H1 (cell line): ENCODE results near the gene PDHB. TPM values are rescaled to one million over a fixed set of nuclear protein-coding genes. Genes with fewer than 3 reads are reported as not detected.

Experiments
- HDAC2 ChIP-seq, 2 experiments: fragments of 300-600 bp in 1 of 2; sonication (generic) in 1 of 2; IDR thresholded peaks; 2 replicates each; pipeline ENCODE4 v1.6.1; 2011 to 2012; ENCODE audit warnings: low read depth in 2 of 2, low read length in 2 of 2, mild to moderate bottlenecking in 2 of 2, moderate library complexity in 2 of 2, borderline replicate concordance in 1 of 2, inconsistent platforms in 1 of 2
- JUN ChIP-seq: IDR thresholded peaks from 2 replicates; pipeline ENCODE4 v1.6.1; 2011; ENCODE audit warnings: low read depth, mild to moderate bottlenecking, improper control_type of control experiment, low read length
- NRF1 ChIP-seq: IDR thresholded peaks from 2 replicates; pipeline ENCODE4 v1.6.1; 2011; ENCODE audit warnings: mild to moderate bottlenecking, low read depth, low read length, improper control_type of control experiment
- SRF ChIP-seq: IDR thresholded peaks from 2 replicates; pipeline ENCODE4 v1.6.1; 2011; ENCODE audit warnings: mild to moderate bottlenecking, low read depth, low read length, moderate library complexity
- polyA plus RNA-seq, 7 experiments: library from polyadenylated mRNA; depleted of rRNA in 3 of 7; stranded (reverse) in 5 of 7; unstranded in 2 of 7; fragments of >200 nt in 5 of 7; fragments of 200-250 nt in 2 of 7; gene quantifications; 1 replicate in 5 of 7; 2 replicates in 1 of 7; 4 replicates in 1 of 7; pipeline versions ENCODE4 v1.2.1 to v1.2.3, GENCODE V29; 2011 to 2013; ENCODE audit warnings: missing spikeins in 2 of 7, mixed read lengths in 2 of 7
- total RNA-seq: library from RNA; stranded (reverse); fragmentation: NEBNext Ultra II Directional; extraction: Animal tissue kit (Norgen Biotek cat#: 25700); gene quantifications from 2 replicates; pipeline ENCODE4 v1.2.1, GENCODE V29; 2021
- TF ChIP-seq, protein P1 (sequence below), 3 experiments: IDR thresholded peaks; 1 replicate in 2 of 3; 2 replicates in 1 of 3; pipeline versions ENCODE4 v1.5.1 to v1.6.1; 2011; ENCODE audit warnings: low read length in 3 of 3, mild to moderate bottlenecking in 3 of 3, inconsistent platforms in 2 of 3, low read depth in 1 of 3, moderate library complexity in 1 of 3; ENCODE audit not compliant: insufficient read depth in 1 of 3; ENCODE audit errors: control extremely low read depth in 1 of 3
- TF ChIP-seq, protein P2 (sequence below): fragments of 300-600 bp; sonication (generic); IDR thresholded peaks from 2 replicates; pipeline ENCODE4 v1.7.1; 2012; ENCODE audit warnings: low read length, moderate library complexity, mild to moderate bottlenecking, inconsistent platforms; ENCODE audit not compliant: insufficient replicate concordance

Gene PDHB
- total and polyA plus RNA-seq, 2 of the 8 experiments (the other 6 are each of a cell fraction or from before 2014, with no cell fraction given) = 90.4 to 140 TPM

DNA sequence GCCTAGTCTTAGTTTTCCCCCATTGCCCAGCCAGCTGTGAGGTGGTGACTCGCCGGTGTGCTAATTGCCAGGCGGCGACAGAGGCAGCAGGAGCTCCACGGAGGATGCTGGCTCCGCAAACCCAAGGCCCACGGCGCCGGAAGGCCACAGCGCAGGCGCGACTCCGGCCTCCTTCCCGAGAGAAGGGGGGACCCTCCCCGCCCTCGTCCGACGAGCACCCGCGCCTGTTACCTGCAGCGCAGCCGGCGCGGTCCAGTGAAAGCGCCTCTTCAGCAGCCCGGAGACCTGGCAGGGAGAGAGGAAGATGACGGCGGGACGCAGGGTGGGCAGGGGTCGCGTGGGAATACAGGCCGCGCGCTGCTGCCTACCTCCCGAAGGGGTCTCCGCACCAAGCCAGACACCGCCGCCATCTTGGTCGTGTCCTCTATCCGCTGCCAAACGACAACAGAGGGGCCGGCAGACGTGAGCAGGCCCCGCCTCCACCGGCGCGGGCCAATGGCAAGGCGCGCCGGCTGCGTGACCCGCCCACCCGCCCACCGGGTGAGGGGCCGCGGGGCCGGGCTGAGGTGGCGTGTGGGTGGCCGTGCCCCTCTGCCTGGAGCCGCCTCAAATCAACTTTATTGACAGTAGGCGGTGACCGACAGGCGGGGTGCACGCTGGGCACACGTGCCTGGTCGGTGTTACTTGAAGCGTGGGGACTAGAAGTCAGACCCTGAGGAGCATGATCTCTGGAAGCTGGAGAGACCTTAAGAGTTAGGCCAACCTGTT, at the start of gene PDHB (continued):
- TF ChIP-seq HDAC2 (IDR thresholded peaks at IDR 0.05; ENCODE audit: borderline replicate concordance in 1 of 2, low read depth in 2 of 2, low read length in 2 of 2) (0 out of 4 replicates have a peak, but pooled peaks of 1 of the 2 experiments have one; percentile 24), SRF (no peak), JUN (no peak), NRF1 (peak; percentile 47)
- TF ChIP-seq, protein P1, sequence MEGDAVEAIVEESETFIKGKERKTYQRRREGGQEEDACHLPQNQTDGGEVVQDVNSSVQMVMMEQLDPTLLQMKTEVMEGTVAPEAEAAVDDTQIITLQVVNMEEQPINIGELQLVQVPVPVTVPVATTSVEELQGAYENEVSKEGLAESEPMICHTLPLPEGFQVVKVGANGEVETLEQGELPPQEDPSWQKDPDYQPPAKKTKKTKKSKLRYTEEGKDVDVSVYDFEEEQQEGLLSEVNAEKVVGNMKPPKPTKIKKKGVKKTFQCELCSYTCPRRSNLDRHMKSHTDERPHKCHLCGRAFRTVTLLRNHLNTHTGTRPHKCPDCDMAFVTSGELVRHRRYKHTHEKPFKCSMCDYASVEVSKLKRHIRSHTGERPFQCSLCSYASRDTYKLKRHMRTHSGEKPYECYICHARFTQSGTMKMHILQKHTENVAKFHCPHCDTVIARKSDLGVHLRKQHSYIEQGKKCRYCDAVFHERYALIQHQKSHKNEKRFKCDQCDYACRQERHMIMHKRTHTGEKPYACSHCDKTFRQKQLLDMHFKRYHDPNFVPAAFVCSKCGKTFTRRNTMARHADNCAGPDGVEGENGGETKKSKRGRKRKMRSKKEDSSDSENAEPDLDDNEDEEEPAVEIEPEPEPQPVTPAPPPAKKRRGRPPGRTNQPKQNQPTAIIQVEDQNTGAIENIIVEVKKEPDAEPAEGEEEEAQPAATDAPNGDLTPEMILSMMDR (IDR thresholded peaks at IDR 0.05; ENCODE audit: control extremely low read depth in 1 of 3, insufficient read depth in 1 of 3, low read depth in 1 of 3, low read length in 3 of 3) = no peak
- TF ChIP-seq, protein P2, sequence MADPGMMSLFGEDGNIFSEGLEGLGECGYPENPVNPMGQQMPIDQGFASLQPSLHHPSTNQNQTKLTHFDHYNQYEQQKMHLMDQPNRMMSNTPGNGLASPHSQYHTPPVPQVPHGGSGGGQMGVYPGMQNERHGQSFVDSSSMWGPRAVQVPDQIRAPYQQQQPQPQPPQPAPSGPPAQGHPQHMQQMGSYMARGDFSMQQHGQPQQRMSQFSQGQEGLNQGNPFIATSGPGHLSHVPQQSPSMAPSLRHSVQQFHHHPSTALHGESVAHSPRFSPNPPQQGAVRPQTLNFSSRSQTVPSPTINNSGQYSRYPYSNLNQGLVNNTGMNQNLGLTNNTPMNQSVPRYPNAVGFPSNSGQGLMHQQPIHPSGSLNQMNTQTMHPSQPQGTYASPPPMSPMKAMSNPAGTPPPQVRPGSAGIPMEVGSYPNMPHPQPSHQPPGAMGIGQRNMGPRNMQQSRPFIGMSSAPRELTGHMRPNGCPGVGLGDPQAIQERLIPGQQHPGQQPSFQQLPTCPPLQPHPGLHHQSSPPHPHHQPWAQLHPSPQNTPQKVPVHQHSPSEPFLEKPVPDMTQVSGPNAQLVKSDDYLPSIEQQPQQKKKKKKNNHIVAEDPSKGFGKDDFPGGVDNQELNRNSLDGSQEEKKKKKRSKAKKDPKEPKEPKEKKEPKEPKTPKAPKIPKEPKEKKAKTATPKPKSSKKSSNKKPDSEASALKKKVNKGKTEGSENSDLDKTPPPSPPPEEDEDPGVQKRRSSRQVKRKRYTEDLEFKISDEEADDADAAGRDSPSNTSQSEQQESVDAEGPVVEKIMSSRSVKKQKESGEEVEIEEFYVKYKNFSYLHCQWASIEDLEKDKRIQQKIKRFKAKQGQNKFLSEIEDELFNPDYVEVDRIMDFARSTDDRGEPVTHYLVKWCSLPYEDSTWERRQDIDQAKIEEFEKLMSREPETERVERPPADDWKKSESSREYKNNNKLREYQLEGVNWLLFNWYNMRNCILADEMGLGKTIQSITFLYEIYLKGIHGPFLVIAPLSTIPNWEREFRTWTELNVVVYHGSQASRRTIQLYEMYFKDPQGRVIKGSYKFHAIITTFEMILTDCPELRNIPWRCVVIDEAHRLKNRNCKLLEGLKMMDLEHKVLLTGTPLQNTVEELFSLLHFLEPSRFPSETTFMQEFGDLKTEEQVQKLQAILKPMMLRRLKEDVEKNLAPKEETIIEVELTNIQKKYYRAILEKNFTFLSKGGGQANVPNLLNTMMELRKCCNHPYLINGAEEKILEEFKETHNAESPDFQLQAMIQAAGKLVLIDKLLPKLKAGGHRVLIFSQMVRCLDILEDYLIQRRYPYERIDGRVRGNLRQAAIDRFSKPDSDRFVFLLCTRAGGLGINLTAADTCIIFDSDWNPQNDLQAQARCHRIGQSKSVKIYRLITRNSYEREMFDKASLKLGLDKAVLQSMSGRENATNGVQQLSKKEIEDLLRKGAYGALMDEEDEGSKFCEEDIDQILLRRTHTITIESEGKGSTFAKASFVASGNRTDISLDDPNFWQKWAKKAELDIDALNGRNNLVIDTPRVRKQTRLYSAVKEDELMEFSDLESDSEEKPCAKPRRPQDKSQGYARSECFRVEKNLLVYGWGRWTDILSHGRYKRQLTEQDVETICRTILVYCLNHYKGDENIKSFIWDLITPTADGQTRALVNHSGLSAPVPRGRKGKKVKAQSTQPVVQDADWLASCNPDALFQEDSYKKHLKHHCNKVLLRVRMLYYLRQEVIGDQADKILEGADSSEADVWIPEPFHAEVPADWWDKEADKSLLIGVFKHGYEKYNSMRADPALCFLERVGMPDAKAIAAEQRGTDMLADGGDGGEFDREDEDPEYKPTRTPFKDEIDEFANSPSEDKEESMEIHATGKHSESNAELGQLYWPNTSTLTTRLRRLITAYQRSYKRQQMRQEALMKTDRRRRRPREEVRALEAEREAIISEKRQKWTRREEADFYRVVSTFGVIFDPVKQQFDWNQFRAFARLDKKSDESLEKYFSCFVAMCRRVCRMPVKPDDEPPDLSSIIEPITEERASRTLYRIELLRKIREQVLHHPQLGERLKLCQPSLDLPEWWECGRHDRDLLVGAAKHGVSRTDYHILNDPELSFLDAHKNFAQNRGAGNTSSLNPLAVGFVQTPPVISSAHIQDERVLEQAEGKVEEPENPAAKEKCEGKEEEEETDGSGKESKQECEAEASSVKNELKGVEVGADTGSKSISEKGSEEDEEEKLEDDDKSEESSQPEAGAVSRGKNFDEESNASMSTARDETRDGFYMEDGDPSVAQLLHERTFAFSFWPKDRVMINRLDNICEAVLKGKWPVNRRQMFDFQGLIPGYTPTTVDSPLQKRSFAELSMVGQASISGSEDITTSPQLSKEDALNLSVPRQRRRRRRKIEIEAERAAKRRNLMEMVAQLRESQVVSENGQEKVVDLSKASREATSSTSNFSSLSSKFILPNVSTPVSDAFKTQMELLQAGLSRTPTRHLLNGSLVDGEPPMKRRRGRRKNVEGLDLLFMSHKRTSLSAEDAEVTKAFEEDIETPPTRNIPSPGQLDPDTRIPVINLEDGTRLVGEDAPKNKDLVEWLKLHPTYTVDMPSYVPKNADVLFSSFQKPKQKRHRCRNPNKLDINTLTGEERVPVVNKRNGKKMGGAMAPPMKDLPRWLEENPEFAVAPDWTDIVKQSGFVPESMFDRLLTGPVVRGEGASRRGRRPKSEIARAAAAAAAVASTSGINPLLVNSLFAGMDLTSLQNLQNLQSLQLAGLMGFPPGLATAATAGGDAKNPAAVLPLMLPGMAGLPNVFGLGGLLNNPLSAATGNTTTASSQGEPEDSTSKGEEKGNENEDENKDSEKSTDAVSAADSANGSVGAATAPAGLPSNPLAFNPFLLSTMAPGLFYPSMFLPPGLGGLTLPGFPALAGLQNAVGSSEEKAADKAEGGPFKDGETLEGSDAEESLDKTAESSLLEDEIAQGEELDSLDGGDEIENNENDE = no peak
